Peyer's patch (tissue), 4 donors: ENCODE measurements around the gene F7.

ENCODE experiments used
- POLR2A ChIP-seq, 2 donors: fragments of 450-650 bp; IDR thresholded peaks; one replicate each; pipeline ENCODE4 v1.5.1; 2017; ENCODE audit warnings: antibody characterized with exemption in 2 of 2, mild to moderate bottlenecking in 2 of 2, moderate library complexity in 2 of 2
- TF ChIP-seq, protein P1 (sequence below), 6 experiments: fragments of 450-650 bp in 4 of 6; fragments of 200-600 bp in 2 of 6; sonication (generic) in 1 of 6; IDR thresholded peaks; one replicate each; pipeline ENCODE4 v1.5.1; 2017 to 2019; ENCODE audit warnings: antibody characterized with exemption in 6 of 6, mild to moderate bottlenecking in 3 of 6, moderate library complexity in 1 of 6

DNA sequence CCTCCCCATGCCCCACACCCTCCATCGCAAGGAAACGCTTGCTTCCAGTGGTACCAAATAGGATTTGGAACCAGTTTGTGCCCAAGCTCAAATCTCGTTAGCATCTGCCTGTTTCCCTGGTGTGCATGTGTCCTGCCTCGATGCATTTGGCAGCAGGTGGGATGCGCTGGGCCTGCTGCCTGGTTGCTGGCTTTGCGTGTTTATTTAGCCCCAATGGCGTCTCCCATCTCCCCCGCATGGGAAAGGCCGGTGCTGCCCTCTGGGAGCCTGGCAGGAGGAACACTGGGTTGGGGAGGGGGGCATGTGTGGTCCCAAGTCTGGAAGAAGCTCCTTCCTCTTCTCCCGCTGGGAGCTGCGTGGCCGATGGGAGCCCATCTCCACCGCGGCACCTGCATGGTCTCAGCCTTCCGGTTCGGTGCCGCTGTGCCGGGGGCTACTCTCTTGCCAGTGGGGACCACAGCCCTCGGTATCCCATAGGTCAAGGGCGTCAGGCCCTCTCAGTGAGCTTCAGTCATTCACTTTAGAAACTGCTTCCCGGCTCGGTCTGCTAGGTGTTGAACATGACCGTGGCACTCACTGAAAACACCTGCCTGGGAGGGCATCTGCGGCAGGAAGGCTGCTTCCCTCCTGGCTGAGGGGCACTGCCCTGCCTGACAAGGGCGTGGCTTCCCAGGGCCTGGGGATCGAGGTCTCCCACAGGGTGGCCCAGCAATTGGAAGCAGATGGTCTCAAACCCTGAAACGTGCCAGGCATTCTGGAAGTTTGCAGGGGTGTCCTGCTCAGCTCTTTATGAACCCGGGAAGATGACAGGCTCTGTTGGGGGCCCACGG lies 11.8 kb upstream of the F7 start:
- TF ChIP-seq POLR2A (IDR thresholded peaks at IDR 0.05), result no peak
- TF ChIP-seq, protein P1, sequence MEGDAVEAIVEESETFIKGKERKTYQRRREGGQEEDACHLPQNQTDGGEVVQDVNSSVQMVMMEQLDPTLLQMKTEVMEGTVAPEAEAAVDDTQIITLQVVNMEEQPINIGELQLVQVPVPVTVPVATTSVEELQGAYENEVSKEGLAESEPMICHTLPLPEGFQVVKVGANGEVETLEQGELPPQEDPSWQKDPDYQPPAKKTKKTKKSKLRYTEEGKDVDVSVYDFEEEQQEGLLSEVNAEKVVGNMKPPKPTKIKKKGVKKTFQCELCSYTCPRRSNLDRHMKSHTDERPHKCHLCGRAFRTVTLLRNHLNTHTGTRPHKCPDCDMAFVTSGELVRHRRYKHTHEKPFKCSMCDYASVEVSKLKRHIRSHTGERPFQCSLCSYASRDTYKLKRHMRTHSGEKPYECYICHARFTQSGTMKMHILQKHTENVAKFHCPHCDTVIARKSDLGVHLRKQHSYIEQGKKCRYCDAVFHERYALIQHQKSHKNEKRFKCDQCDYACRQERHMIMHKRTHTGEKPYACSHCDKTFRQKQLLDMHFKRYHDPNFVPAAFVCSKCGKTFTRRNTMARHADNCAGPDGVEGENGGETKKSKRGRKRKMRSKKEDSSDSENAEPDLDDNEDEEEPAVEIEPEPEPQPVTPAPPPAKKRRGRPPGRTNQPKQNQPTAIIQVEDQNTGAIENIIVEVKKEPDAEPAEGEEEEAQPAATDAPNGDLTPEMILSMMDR (IDR thresholded peaks at IDR 0.05), result no peak
